T-helper 17 cell (primary cell): ENCODE data around the gene HOMER3. TPM values are rescaled to one million over a fixed set of nuclear protein-coding genes. Genes with fewer than 3 reads are reported as not detected.

Source experiments
- ATAC-seq: fragments of 150-1000 bp; cut with Tn5 transposase; 2 replicates; pipeline ENCODE4 v1.10.0; 2021; ENCODE audit warnings: mild to moderate bottlenecking, moderate library complexity
- DNase-seq, 3 donors: peaks; one replicate each; pipeline versions ENCODE4 v3.0.0 to v3.0.0-alpha.2; 2020 to 2021
- H3K9me3 ChIP-seq: one replicate; pipeline ENCODE4 v1.7.0; 2013; ENCODE audit warnings: low read length, mild to moderate bottlenecking; ENCODE audit not compliant: control insufficient read depth, poor library complexity, severe bottlenecking
- H3K27ac Mint-ChIP-seq: one replicate; pipeline ENCODE4 v1.8.0; 2022; ENCODE audit warnings: mild to moderate bottlenecking, moderate library complexity, mixed read lengths
- H3K27me3 Mint-ChIP-seq: one replicate; pipeline ENCODE4 v1.8.0; 2022; ENCODE audit warnings: mixed read lengths
- H3K36me3 Mint-ChIP-seq: one replicate; pipeline ENCODE4 v1.8.0; 2022; ENCODE audit warnings: low read depth, mixed read lengths
- H3K4me1 Mint-ChIP-seq: one replicate; pipeline ENCODE4 v1.8.0; 2022; ENCODE audit warnings: mild to moderate bottlenecking, mixed read lengths
- H3K4me3 Mint-ChIP-seq: one replicate; pipeline ENCODE4 v1.8.0; 2022; ENCODE audit warnings: mild to moderate bottlenecking, moderate library complexity, mixed read lengths
- total RNA-seq, 4 donors: library from RNA in 2 of 4; stranded (reverse) in 2 of 4; gene quantifications; one replicate each; pipeline ENCODE4 v1.2.3 and lab custom pipeline; 2022 to 2026

The HOMER3 gene
- total RNA-seq, 2 donors from 2014 or later, result 3.3 to 4.7 TPM

GRCh38 chr19:18948075-18948975 lies 7.3 kb upstream of the HOMER3 start:
- Mint-ChIP-seq H3K27me3 (no peaks in the 10 kb centered on the region), H3K4me1 (peaks cover 8% of the 10 kb centered on the region), H3K27ac (peak overlapping the region; percentile 67), H3K36me3 (no peaks in the 10 kb centered on the region), H3K4me3 (no peak overlapping the region)
- DNase-seq (no peak), ATAC-seq (no peak)
- no peaks in the 10 kb centered on the region for H3K9me3 ChIP-seq

GRCh38 chr19:18946918-18947317 lies 5.9 kb upstream of the HOMER3 start:
- Mint-ChIP-seq H3K27ac (peak overlapping the region; percentile 60), H3K27me3 (peaks cover 12% of the 10 kb centered on the region), H3K4me3 (peak overlapping the region; percentile 53), H3K4me1 (peaks cover 10% of the 10 kb centered on the region), H3K36me3 (no peaks in the 10 kb centered on the region)
- peak; percentile 42 for ATAC-seq
- no peak for DNase-seq
- no peaks in the 10 kb centered on the region for H3K9me3 ChIP-seq

GRCh38 chr19:18946335-18946734 lies 5.3 kb upstream of the HOMER3 start:
- H3K36me3 Mint-ChIP-seq, result no peaks in the 10 kb centered on the region
- no peak for DNase-seq
- H3K9me3 ChIP-seq, result no peaks in the 10 kb centered on the region
- peak overlapping the region; percentile 60 for H3K27ac Mint-ChIP-seq
- H3K4me3 Mint-ChIP-seq, result peak overlapping the region; percentile 53
- ATAC-seq, result no peak
- H3K4me1 Mint-ChIP-seq, result peaks cover 12% of the 10 kb centered on the region
- peaks cover 18% of the 10 kb centered on the region for H3K27me3 Mint-ChIP-seq

- no peaks in the 10 kb centered on the region for H3K36me3 Mint-ChIP-seq
- DNase-seq (no peak), ATAC-seq (no peak)
- H3K4me3 Mint-ChIP-seq, result no peak overlapping the region
- H3K27me3 Mint-ChIP-seq, result peaks cover 19% of the 10 kb centered on the region
- peaks cover 15% of the 10 kb centered on the region for H3K4me1 Mint-ChIP-seq
- H3K9me3 ChIP-seq, result no peaks in the 10 kb centered on the region
- H3K27ac Mint-ChIP-seq, result no peak overlapping the region
Observed at GRCh38 chr19:18945297-18945696, 4.3 kb upstream of the HOMER3 start.

- Mint-ChIP-seq H3K36me3 (no peaks in the 10 kb centered on the region), H3K27me3 (peaks cover 25% of the 10 kb centered on the region), H3K4me1 (peaks cover 16% of the 10 kb centered on the region), H3K4me3 (no peak overlapping the region), H3K27ac (no peak overlapping the region)
- no peak for ATAC-seq
- no peak for DNase-seq
- no peaks in the 10 kb centered on the region for H3K9me3 ChIP-seq
Observed at GRCh38 chr19:18943465-18943864, 2.4 kb upstream of the HOMER3 start.

- H3K4me1 Mint-ChIP-seq, result peaks cover 16% of the 10 kb centered on the region
- no peaks in the 10 kb centered on the region for H3K9me3 ChIP-seq
- peaks cover 25% of the 10 kb centered on the region for H3K27me3 Mint-ChIP-seq
- peak overlapping the region; percentile 79 for H3K4me3 Mint-ChIP-seq
- ATAC-seq, result no peak
- no peaks in the 10 kb centered on the region for H3K36me3 Mint-ChIP-seq
- no peak for DNase-seq
- no peak overlapping the region for H3K27ac Mint-ChIP-seq
Observed at GRCh38 chr19:18942692-18943091, 1.7 kb upstream of the HOMER3 start.

GRCh38 chr19:18941628-18942354 lies 774 bp upstream of the HOMER3 start:
- Mint-ChIP-seq H3K4me3 (peak overlapping the region; percentile 79), H3K27me3 (peaks cover 25% of the 10 kb centered on the region), H3K4me1 (peaks cover 16% of the 10 kb centered on the region), H3K36me3 (no peaks in the 10 kb centered on the region), H3K27ac (no peak overlapping the region)
- no peak for ATAC-seq
- DNase-seq, result no peak
- no peaks in the 10 kb centered on the region for H3K9me3 ChIP-seq

- peaks cover 11% of the 10 kb centered on the region for H3K4me1 Mint-ChIP-seq
- no peaks in the 10 kb centered on the region for H3K36me3 Mint-ChIP-seq
- ATAC-seq, result peak; percentile 14
- H3K4me3 Mint-ChIP-seq, result peak overlapping the region; percentile 86
- DNase-seq, result no peak
- no peak overlapping the region for H3K27ac Mint-ChIP-seq
- H3K9me3 ChIP-seq, result no peaks in the 10 kb centered on the region
- H3K27me3 Mint-ChIP-seq, result peaks cover 25% of the 10 kb centered on the region
Observed at GRCh38 chr19:18939922-18940768, 872 bp downstream of the HOMER3 start.

GRCh38 chr19:18939163-18939562 lies 1.9 kb downstream of the HOMER3 start:
- H3K9me3 ChIP-seq, result no peaks in the 10 kb centered on the region
- Mint-ChIP-seq H3K27me3 (peaks cover 27% of the 10 kb centered on the region), H3K27ac (no peak overlapping the region), H3K4me1 (peaks cover 11% of the 10 kb centered on the region), H3K4me3 (peak overlapping the region; percentile 86), H3K36me3 (no peaks in the 10 kb centered on the region)
- DNase-seq (no peak), ATAC-seq (no peak)

GRCh38 chr19:18933297-18933696 lies 7.7 kb downstream of the HOMER3 start:
- H3K27ac Mint-ChIP-seq, result no peak overlapping the region
- ATAC-seq, result no peak
- H3K9me3 ChIP-seq, result no peaks in the 10 kb centered on the region
- DNase-seq, result no peak
- peaks cover 4% of the 10 kb centered on the region for H3K4me1 Mint-ChIP-seq
- no peaks in the 10 kb centered on the region for H3K36me3 Mint-ChIP-seq
- H3K27me3 Mint-ChIP-seq, result peaks cover 9% of the 10 kb centered on the region
- H3K4me3 Mint-ChIP-seq, result peak overlapping the region; percentile 83

- ATAC-seq (peak; percentile 98), DNase-seq (peak; percentile 71 to 87 (median 85))
- H3K9me3 ChIP-seq, result no peaks in the 10 kb centered on the region
- H3K27ac Mint-ChIP-seq, result no peak overlapping the region
- H3K27me3 Mint-ChIP-seq, result peaks cover 9% of the 10 kb centered on the region
- peaks cover 4% of the 10 kb centered on the region for H3K4me1 Mint-ChIP-seq
- no peaks in the 10 kb centered on the region for H3K36me3 Mint-ChIP-seq
- peak overlapping the region; percentile 83 for H3K4me3 Mint-ChIP-seq
Observed at GRCh38 chr19:18932216-18932841, 8.7 kb downstream of the HOMER3 start.

GRCh38 chr19:18931316-18932162 lies 9.5 kb downstream of the HOMER3 start:
- Mint-ChIP-seq H3K36me3 (no peaks in the 10 kb centered on the region), H3K4me1 (peaks cover 4% of the 10 kb centered on the region), H3K27me3 (peaks cover 9% of the 10 kb centered on the region), H3K27ac (no peak overlapping the region), H3K4me3 (peak overlapping the region; percentile 83)
- H3K9me3 ChIP-seq, result no peaks in the 10 kb centered on the region
- ATAC-seq, result no peak
- no peak for DNase-seq
